ENCODE measurements around the gene LZTFL1. TPM values are rescaled to one million over a fixed set of nuclear protein-coding genes. Genes with fewer than 3 reads are reported as not detected.

The LZTFL1 gene
- total RNA-seq, 2 donors from 2014 or later, result 8.3 to 8.9 TPM

DNA sequence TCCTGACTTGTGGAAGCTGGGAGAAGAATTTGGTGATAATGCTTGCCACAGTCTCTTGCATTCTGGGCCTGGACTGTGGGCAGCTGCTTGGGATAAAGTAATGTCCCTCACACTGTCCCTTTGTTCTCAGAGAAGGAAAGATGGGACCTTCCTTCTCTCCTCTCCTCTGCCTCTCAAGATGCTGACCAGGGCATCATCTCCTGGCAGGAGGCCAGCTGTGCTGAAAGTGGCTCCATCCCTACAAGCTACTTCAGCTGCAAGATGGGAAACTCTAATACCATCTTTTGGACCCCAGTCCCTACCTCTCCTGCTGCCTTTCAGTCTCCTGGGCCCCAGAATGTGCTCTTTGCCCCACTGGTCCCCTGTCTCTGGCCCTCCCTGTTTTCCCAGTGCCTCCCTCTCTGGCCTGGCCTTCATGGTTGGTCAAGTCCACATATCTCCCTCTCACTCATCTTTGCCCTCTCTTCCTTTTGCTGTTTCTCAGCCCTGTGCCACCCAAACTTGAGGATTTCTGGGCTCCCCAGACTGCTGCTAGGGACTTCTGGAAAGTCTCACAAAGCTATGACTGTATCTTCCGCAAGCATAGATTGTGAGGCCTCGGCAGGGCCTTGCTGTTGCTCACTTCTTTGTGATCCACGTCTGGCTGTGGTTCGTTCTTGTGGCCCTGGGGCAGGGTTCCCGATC, 38.5 kb downstream of the LZTFL1 start:
- no peak for TF ChIP-seq CTCF (IDR thresholded peaks at IDR 0.05)
- Histone ChIP-seq H3K27ac (no peak overlapping the region), H3K4me1 (no peaks in the 10 kb centered on the region), H3K27me3 (no peaks in the 10 kb centered on the region), H3K36me3 (no peaks in the 10 kb centered on the region), H3K9me3 (no peaks in the 10 kb centered on the region), H3K4me3 (no peak overlapping the region)
- no peak for DNase-seq (ENCODE audit: low spot score)

DNA sequence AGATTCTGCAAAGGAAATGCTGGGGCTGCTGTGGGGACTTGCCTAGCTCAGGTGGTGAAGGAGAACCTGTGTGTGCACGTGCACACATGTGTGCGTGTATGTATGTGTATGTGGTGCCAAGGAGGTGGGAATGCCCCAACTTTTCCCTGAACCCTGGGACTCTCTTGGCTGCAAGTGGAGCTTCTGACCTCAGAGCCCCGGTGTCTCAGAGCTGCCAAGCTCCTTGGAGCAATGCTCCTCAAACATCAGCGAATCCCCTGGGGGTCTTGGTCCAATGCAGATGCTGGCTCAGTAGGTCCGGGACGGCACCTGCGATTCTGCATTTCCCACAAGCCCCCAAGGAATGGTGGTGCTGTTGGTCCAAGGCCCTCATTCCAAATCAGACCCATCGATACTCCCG, 39.8 kb downstream of the LZTFL1 start:
- no peaks in the 10 kb centered on the region for H3K36me3 ChIP-seq
- no peak for DNase-seq (ENCODE audit: low spot score)
- H3K4me1 ChIP-seq, result no peaks in the 10 kb centered on the region
- no peaks in the 10 kb centered on the region for H3K27me3 ChIP-seq
- no peak overlapping the region for H3K4me3 ChIP-seq
- H3K27ac ChIP-seq, result no peak overlapping the region
- TF ChIP-seq CTCF (IDR thresholded peaks at IDR 0.05), result no peak
- H3K9me3 ChIP-seq, result no peaks in the 10 kb centered on the region

- Histone ChIP-seq H3K27ac (no peak overlapping the region), H3K9me3 (no peaks in the 10 kb centered on the region), H3K36me3 (no peaks in the 10 kb centered on the region), H3K4me1 (peaks cover 0 to 11% of the 10 kb centered on the region in 2 donors), H3K4me3 (no peak overlapping the region), H3K27me3 (peaks cover 0 to 9% of the 10 kb centered on the region in 2 donors)
- peak; percentile 53 for DNase-seq (ENCODE audit: low spot score)
- TF ChIP-seq CTCF (IDR thresholded peaks at IDR 0.05), result no peak
These were observed 41.3 kb downstream of the LZTFL1 start for GRCh38 chr3:45800611-45801010.

- TF ChIP-seq CTCF (IDR thresholded peaks at IDR 0.05), result no peak
- DNase-seq (ENCODE audit: low spot score), result peak; percentile 53
- Histone ChIP-seq H3K4me1 (peaks cover 0 to 11% of the 10 kb centered on the region in 2 donors), H3K27ac (no peak overlapping the region), H3K4me3 (no peak overlapping the region), H3K27me3 (peaks cover 0 to 9% of the 10 kb centered on the region in 2 donors), H3K36me3 (no peaks in the 10 kb centered on the region), H3K9me3 (no peaks in the 10 kb centered on the region)
These were observed 42.3 kb downstream of the LZTFL1 start for GRCh38 chr3:45799586-45799985.

GRCh38 chr3:45798034-45798433, 43.9 kb downstream of the LZTFL1 start:
- H3K27me3 ChIP-seq, result peaks cover 0 to 9% of the 10 kb centered on the region in 2 donors
- no peak overlapping the region for H3K27ac ChIP-seq
- no peaks in the 10 kb centered on the region for H3K36me3 ChIP-seq
- no peaks in the 10 kb centered on the region for H3K9me3 ChIP-seq
- H3K4me1 ChIP-seq, result peaks cover 0 to 11% of the 10 kb centered on the region in 2 donors
- no peak for TF ChIP-seq CTCF (IDR thresholded peaks at IDR 0.05)
- H3K4me3 ChIP-seq, result no peak overlapping the region
- DNase-seq (ENCODE audit: low spot score), result no peak
